Cortex of kidney (tissue), 1 donor: ENCODE measurements around the gene GGN.
"Not testable (repeated sequence)": the region's sequence is repeated elsewhere in the genome, so short reads cannot be mapped to it uniquely, and the experiment has no call there.

ENCODE experiments used
- DNase-seq: peaks from one replicate; lab custom pipeline; 2025; lab: John Stamatoyannopoulos, UW

The GGN gene

DNA sequence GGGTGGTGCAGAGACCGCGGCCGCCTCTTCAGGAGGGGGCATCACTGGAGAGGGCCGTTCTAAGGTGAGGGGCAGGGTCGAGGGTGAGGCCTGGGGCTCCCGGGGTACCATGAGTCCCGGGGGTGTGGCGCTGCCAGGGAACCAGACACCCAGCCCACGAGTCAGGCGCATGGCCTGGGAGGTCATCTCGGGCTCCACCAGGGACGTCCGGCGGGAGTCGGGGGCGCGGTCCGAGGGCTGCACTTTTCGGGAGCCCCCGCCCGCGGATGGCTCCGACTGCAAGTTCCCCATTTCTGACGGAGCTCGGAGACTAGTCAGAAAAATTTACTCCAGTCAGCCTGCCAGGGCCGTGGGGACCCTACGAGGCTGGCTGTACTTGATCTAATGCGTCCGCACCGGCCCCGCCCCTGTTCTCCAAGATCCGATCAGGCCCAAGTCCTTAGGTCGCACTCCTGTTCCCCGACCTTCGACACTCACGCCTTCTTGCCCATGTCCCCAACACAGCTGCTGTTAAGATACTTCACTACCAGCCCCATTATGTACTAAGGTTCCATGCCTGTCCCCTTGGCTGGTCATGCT is 774 bp downstream of the GGN start:
- no peak for DNase-seq

DNA sequence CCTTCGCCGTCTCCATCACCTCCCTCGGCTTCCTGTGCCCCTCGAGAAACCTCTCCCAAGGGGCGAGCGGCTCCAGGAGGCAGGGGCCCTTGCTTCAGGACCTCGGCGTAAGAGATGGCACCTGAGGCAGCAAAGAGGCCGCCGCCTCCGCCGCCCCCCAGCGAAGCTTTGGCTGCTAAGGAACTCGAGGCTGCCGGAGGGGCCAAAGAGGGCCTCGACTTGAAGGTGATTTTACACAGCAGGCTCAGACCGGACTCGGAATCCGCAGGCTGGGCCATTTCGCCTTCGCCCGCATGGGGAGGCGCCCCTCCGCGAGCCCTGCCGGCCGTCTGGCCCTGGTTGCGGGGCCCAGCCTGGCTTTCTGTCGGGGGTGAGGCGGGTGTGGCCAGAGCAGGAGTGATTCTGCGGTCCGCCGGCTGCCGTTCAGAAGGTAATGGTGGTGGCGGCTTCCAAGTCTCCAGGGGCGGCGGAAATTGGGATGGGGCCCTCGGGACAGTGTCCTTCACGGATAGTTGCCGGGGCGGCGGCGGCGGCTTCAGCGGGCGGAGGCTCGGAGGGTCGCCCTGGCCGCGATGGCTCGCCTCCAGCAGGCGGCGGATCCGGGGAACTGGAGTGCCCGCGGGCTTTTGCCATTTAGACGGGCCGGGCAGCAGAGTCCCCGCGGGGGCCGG is 1.4 kb downstream of the GGN start:
- no peak for DNase-seq

DNA sequence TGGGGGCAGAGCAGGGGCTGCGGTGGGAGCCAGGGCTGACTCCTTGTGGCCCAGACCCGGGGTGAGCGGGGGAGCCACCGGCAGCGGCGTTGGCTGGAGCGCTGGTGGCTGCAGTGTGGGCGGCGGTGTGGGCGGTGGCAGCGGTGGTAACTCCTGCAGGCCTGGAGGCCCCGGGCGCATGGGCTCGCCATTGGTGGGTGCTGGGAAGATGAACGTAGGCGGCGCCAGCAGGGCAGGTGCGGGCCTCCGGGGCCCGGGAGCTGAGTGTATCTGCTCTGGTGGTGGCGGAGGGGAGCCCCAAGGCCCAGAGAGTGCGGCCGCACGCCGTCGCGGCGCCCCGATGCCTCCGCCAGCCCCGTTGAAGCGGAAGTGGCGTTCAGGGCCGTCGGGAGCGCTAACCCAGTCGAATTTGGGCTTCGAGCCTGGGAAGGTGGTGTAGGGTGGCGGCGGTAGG is 2.0 kb downstream of the GGN start:
- DNase-seq, result no peak

DNA sequence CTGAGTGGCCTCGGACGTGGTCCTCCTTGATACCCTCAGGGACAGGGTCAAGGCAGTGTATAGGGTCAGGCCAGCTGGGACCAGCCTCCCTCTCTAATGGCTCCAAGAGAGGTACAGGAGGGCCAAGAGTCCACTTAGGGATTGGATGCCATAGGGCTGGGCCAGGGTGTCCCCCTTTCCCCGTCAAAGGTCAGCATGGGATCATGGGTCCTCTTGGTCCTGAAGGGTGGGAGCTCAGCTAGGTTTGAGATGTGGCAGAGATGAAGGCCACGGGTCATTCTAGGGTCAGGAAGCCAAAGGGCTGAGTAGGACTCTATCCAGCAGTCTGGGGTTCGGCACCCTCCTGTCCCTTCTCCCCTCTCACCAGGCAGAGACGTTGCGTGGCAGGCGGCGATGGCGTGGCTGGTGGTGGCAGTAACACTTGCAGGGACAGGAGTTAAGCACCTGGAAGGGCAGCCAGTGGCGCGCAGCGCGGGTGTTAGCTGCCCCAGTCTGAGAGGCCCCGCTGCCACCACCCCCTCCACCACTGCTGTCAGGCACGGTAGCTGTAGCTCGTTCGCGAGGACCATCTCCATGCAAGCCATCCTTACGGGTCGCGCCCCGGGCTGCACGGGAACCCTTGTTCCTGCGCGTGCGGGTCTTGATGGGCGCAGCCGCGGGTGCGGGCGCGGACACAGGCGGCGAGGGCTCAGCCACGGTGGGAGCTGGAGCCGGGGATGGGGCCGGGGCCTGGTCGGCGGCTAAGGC is 2.6 kb downstream of the GGN start:
- DNase-seq, result no peak

DNA sequence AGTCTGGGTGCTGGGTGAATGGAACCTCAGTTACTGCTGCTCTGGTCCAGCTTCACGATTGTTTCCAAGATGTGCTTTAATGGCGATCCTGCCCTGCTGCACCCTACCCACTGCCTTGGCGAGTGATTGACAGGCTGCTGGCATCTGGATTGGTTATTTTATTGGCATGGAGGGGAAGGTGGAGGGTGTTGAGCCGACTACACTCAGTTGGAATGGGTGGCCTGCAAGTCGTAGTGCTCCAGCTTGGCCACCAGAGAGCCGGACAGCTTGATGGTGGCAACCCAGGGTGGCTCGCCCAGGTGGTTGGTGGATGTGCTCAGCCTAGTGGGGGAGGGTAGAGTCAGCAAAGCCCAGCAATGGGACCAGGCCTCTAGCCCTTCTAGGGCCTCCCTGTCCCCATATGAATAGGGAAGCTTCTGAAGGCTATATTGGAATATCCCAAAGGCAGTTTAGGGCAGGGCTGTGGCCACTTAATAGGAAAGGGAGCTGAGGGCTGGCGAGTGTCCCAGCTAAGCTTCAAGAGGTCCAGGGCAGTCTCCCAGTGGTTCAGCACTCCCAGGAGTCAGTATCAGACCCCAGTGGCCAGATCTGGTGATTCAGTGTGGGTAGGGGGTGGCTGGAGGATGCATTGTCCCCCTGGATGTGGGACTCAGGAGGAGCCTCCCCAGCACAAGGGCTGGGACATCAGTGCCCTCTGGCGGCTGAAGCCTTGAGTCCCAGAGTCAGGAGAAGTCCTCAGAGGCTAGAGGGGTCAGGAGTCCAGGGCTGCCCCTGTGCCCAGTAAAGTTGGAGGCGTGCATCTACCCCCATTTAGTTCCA is 3.4 kb downstream of the GGN start:
- no peak for DNase-seq

DNA sequence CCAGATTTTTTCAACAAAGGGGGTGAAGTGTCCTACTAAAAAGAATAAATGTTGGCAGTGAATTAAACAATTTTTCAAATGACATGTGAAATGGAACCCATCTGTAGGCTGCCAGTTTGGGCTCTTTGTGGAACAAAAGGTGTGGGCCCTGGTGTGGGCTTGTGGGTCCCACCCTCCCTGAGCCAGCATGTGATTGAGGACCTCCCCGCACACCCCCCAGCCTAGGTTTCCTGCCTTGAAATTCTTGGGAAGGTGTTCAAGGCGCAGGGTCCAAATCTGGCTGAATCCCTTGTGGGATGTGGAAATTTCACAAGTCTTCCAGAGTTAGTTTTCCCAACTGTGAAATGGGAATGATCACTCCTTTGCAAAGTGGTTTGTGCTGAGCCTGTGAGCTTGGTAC is 4.1 kb downstream of the GGN start:
- DNase-seq, result no peak

DNA sequence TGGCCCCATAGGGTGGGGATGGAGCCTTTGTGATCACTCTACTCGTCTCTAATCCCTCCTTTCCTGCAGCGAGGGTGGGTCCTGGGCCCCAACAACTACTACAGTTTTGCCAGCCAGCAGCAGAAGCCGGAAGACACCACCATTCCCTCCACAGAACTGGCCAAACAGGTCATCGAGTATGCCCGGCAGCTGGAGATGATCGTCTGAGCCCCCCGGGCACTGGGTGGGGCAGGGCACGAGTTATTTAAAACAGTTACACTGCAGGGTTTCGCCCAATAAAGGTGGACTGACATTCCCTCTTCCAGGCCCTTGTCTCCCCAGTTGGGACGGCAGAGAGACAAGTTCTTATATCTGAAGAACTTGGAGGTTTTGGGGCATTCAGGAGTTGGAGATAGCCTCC is 4.7 kb downstream of the GGN start:
- DNase-seq, result no peak

DNA sequence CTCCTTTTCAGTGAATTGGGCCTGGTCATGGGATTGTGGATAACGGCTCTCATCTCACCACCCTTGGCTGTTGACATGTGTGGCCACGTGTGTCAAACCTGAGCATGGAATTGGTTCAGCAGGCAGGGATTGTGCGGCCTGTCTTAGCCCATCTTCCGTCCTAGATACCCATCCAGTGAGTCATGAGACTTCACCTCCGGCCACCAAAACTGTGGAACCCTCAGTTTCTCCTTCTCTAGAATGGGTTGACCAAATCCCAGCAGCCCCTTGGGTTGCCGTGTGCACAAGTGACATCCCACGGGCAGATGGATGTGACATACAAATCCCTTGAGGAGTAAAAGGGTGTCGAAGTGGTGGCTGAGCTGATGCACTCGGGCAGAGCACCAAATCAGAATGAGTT is 6.7 kb downstream of the GGN start:
- no peak for DNase-seq

DNA sequence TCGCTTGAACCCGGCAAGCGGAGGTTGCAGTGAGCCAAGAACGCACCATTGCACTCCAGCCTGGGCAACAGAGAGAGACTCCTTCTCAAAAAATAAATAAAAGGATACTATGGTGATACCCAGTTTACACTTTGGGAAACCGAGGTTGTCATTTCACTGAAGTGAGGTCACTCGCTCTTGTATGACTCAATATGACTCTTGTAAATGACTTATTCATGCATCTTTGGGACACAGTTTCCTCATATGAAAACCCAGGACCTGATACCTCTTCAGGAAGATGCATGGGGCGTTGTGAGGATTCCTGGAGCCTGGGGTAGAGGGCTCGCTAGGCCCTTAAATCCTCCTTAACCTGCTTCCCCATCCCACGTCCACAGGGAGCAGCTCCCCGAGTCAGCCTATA is 9.0 kb downstream of the GGN start:
- DNase-seq, result no peak

DNA sequence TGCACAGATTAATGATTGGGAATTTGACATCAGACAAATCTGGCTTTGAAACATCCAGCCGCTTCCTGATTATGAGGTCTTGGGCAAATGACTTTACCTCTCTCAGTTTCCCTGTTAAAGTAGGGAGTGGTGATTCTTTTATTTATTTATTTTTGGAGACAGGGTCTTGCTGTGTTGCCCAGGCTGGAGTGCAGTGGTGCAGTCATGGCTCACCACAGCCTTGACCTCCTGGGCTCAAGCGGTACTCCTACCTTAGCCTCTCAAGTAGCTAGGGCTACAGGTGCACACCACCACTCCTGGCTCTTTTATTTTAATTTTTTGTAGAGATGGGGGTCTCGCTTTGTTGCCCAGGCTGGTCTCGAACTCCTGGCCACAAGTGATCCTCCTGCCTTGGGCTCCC is 10.8 kb downstream of the GGN start:
- no peak for DNase-seq

DNA sequence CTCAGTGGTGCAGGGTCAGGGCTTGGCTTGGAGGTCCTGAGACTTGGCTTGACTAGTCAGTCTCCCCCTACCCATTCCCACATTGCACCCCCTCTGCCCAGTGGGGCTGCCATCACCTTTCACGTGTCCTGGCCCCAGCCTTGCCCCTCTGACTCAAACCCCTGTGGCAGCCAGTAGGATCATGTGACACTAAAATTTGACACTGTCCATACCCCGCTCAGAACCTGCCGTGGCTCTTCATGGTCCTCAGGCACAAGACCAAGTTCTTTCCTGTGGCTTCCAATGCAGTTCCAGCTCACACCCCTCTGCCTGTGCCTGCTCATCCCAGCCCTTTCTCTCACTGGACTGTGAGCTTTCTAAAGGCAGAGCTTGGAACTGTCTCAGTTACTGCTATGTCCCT is 11.3 kb downstream of the GGN start:
- DNase-seq, result no peak

DNA sequence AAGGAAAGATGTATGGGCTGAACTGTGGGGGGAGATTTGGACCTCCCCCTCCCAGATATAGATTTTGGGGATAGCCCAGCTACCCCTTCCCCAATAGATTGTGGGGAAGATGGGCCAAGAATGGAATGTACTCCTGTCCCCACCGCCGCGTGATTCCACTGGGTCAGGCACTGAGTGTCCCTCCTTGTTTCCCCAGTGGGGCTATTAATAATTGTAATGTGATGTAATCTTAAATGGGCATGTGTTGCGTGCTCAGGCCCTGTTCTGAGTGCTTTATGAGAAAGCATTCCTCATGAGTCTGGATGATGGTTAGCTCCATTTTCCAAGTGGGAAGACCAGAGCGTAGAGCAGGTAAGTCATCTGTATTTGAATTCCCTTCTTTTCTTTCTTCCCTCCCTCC is 12.1 kb downstream of the GGN start:
- DNase-seq, result no peak

DNA sequence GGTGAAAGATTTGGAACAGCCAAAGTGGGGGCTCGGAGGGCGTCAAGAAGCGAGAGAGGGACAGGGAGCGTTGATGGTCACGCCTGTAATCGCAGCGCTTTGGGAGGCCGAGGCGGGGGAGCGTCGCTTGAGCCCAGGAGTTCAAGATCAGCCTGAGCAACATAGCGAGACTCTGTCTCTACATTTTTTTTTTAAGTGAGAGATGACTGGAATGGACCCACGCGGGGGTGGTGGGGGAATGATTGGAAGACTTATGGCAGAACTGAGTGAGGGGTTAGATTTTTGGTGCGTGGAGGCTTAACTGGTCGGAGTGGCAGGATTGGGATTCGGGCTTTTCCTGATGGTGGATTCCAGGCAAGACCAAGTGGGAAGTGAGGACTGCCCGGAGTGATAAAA is 12.7 kb downstream of the GGN start:
- DNase-seq, result no peak

DNA sequence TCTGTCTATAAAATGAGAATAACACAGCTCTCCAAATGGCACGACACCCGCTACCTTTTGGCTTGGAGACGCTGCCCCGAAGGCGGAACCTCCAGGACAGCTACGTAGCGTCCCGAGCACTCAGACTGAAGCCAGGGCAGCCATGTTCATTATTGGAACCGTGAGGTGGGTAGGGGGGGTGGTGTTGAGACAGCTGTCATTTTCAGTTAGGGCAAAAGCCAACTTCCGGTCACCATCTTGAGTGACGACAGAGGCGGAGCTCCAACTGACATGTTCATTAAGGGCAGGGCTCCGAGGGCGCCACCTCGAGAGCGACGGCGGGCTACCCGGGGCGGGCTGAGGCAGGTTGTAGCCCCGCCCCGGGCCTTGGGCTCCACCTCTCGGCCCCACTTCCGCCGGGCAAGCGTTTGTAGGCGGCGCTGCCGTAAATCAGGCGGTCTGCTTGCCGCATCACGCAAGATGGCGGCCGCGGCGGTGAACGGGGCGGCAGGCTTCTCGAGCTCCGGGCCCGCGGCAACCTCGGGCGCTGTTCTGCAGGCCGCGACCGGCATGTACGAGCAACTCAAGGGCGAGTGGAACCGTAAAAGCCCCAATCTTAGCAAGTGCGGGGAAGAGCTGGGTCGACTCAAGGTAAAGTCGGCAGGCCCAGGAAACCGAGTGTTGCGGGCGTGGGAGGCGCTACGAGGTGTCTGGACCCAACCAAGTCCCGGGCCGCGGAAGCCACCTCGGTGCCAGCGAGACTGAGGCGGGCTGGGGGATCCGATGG is 13.3 kb downstream of the GGN start, which contains the start of gene PSMD8:
TSS of gene PSMD8 (plus strand) at position 240 of the 766 bp plus-strand sequence. CDS start at position 271, 31 bp downstream.
- DNase-seq, result no peak

DNA sequence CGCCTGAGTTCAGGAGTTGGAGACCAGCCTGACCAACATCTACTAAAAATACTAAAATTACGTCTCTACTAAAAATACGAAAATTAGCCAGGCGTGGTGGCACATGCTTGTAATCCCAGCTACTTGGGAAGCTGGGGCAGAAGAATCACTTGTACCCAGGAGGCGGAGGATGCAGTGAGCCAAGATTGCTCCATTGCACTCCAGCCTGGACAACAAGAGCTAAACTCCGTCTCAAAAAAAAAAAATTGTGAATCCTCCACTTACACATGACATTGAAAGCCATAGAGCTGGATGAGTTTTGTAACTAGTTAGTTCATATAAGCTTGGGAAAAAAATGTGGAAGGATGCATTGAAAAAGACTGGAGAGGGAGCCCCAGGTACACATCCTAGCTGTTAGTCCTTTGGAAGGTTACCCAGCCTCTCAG is 13.9 kb downstream of the GGN start:
- no peak for DNase-seq

DNA sequence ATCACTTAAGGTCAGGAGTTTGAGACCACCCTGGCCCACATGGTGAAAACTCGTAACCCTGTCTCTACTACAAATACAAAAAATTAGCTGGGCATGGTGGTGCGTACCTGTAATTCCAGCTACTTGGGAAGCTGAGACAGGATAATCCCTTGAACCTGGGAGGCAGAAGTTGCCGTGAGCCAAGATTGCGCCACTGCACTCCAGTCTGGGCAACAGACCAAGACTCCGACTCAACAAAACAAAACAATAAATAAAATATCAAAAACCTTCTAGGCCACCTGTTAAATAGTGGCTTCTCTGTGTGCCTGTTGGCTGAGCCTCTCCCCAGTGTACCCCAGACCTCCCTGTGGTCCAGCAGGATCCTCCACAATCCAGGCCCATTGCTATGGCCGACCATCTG is 16.8 kb downstream of the GGN start:
- no peak for DNase-seq

DNA sequence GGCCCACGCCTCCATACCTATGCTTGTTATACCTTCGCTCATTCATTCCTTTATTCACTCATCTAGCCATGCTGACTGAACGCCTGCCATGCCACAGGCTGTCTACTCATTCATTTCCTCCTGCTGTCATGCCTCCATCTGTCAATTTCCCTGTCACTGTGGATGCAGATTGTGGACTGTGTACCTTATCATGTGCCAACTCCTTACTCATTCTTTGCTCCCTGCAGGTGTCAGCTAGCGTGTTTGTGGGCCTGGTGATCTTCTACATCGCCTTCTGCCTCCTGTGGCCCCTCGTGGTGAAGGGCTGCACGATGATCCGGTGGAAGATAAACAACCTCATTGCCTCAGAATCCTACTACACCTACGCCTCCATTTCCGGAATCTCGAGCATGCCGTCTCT is 17.5 kb downstream of the GGN start:
- no peak for DNase-seq

DNA sequence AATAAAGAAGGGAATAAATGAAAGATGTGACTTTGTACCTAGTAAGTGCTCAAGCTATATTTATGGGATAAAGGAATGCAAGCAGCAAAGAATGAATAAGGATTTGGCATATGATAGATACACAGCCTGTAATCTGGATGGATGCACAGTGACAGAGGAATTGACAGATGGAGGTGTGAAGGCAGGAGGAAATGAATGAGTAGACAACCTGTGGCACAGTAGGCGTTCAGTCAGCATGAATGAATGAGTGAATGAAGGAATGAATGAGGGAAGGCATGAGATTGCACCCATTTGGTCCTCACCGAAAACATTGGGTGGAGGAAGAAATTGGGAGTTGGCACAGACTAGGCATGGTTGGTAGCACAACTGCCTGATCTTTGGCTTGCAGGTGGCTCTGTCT is 18.2 kb downstream of the GGN start:
- DNase-seq, result no peak

DNA sequence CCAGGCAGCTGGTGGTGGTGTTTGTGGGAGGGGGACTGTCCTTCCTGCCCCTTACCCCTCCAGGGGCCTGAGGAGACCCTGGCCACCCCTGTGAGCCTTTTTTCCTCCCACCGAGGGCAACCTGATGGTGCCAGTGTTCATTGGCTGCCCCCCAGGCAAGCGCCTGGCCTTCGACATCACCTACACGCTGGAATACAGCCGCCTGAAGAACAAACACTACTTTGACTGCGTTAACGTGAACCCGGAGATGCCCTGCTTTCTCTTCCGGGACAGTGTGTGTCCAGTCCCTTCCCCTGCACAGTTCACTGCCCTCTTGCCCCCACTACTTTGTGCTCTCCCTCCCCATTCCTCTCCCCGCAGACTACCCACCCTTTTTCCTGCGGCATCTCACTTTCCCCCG is 20.8 kb downstream of the GGN start:
- no peak for DNase-seq

DNA sequence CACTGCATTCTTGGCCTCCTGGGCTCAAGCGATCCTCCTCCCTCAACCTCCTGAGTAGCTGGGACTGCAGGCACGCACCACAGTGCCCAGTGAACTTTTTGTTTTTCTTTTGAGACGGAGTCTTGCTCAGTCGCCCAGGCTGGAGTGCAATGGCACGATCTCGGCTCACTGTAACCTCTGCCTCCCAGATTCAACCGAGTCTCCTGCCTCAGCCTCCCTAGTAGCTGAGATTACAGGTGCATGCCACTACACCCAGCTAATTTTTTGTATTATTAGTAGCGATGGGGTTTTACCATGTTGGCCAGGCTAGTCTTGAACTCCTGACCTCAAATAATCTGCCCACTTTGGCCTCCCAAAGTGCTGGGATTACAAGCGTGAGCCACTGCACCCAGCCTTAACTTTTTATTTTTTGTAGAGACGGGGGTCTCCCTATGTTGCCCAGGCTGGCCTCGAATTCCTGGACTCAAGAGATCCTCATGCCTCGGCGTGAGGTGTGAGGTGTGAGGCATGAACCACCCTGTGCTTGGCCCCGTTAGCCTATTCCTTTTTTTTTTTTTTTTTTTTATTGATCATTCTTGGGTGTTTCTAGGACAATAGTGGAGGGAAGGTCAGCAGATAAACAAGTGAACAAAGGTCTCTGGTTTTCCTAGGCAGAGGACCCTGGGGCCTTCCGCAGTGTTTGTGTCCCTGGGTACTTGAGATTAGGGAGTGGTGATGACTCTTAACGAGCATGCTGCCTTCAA is 24.7 kb downstream of the GGN start:
- not testable (repeated sequence) for DNase-seq
